Keratinocyte (primary cell): ENCODE results near the gene MFN1.

Experiments used
- CTCF ChIP-seq, 3 experiments: IDR thresholded peaks in 1 of 3; conservative IDR thresholded peaks in 1 of 3; optimal IDR thresholded peaks in 1 of 3; 2 replicates in 2 of 3; 3 replicates in 1 of 3; pipeline versions ENCODE3 to v1.5.1; 2011; ENCODE audit warnings: low read length in 3 of 3, mild to moderate bottlenecking in 3 of 3, moderate library complexity in 2 of 3, control low read depth in 1 of 3, inconsistent platforms in 1 of 3; ENCODE audit not compliant: insufficient read depth in 2 of 3; ENCODE audit errors: extremely low read depth in 1 of 3
- EZH2 ChIP-seq: IDR thresholded peaks from one replicate; pipeline ENCODE4 v1.6.1; 2012; ENCODE audit warnings: inconsistent platforms, mild to moderate bottlenecking, low read length, moderate library complexity

DNA sequence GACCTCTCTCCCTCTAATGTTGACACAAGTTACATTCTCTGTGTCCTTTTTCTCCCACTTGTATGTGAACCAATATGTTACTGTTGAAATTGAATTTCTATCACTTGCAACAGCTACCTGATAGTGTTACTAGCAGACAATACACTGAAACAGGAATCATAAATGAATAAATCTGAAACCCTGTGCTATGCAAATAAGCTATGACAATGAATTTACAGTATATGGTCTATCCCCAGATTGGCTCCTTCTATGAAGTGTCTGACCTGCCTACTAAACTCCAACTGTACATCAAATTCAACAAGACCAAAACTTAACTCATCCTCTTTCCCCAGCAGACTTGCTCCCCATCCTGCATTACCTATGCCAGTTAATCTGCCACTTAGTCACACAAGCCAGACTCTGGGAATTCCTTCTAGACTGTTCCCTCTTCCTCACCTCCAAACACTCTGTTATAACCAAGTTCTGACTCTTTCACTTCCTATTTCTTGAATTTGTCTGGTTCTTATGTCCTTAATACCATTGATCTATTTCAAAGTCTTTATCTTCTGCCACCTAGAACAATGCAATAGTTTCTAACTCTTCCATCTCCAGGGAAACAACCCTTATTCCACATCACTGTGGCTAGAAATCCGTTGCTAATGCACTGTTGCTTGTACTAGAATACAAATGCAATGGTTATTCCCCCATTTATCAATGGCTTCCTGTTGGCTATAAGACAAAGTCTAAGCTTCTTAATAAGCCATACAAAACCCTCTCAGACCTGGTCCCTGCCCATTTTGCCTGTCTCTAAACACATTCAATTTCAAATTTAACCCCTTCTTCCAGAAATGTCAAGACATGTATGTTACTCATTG is 38.1 kb upstream of the MFN1 start:
- TF ChIP-seq CTCF (optimal IDR thresholded peaks at IDR 0.05 in 1 of 3, IDR thresholded peaks at IDR 0.05 in 1 of 3, conservative IDR thresholded peaks at IDR 0.05 in 1 of 3; ENCODE audit: extremely low read depth in 1 of 3, insufficient read depth in 2 of 3, low read length in 3 of 3) (no peak), EZH2 (no peak)
